GM18868 (cell line): Measurements from ENCODE around the gene NELFE.
"Not testable (repeated sequence)": the region's sequence is repeated elsewhere in the genome, so short reads cannot be mapped to it uniquely, and the experiment has no call there.

ENCODE experiments used
- ATAC-seq: cut with Tn5 transposase; IDR thresholded peaks from one replicate; pipeline ENCODE4 v1.9.1; 2021; ENCODE audit warnings: mild to moderate bottlenecking, moderate library complexity; ENCODE audit not compliant: unreplicated experiment

Gene NELFE

GRCh38 chr6:31976065-31976464, 17.3 kb upstream of the NELFE start:
- not testable (repeated sequence) for ATAC-seq

DNA sequence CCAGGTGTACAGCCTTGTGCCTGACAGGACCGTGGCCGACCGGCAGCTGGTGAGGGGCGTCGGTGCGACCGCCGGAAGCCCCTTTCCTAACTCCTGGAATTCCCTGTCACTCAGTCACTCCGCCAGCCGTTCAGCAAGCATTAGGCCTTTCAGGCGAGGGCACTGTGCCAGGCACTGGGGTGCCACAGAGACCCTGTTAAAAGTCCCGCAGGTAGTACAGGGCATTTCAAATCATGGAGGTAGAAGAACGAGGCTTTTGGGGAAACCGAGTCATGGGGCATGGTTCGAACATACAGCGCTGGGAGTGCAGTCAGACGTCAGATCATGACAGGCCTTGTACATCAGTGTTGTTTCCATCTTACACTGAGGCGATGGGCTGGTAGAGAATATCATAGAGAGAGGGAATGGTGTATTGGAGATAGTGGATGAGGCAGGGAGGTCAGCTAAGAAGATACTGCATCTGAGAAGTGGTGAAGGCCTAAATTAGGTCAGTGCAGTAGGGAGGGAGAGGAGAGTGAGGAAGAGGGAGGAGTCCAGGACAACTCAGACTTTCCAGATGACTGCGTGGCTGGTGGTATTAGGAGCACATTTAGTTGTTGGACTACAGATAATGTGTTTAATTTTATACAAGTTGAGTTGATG, 14.1 kb upstream of the NELFE start:
- no peak for ATAC-seq

DNA sequence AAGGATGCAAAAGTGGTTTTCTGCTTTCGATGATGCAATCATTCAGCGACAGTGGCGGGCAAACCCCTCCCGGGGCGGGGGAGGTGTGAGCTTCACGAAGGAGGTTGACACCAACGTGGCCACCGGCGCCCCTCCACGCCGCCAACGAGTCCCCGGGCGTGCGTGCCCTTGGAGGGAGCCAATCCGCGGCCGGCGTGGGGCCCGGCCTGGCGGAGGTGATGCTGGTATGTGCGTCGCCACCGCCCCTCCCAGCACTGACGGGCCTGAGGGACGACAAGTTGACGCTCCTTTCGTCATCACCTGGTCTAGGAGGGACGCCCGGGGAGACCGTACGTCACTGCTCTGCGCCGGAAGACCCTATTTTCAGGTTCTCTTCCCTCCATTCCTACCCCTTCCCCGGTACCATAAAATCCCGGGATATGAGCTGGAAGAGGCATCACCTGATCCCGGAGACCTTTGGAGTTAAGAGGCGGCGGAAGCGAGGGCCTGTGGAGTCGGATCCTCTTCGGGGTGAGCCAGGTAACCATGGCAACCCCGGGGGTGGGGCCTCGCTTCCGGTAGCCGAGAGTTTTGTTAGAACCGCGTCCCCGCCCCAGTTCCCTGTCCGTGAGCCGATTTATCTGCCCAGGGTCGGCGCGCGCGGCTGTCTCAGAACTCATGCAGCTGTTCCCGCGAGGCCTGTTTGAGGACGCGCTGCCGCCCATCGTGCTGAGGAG, 13.4 kb upstream of the NELFE start, which contains the start of gene DXO:
TSS of gene DXO (minus strand) at position 146 of the 716 bp plus-strand sequence. CDS start 463 bp downstream, outside the sequence.
- peak; percentile 87 for ATAC-seq

DNA sequence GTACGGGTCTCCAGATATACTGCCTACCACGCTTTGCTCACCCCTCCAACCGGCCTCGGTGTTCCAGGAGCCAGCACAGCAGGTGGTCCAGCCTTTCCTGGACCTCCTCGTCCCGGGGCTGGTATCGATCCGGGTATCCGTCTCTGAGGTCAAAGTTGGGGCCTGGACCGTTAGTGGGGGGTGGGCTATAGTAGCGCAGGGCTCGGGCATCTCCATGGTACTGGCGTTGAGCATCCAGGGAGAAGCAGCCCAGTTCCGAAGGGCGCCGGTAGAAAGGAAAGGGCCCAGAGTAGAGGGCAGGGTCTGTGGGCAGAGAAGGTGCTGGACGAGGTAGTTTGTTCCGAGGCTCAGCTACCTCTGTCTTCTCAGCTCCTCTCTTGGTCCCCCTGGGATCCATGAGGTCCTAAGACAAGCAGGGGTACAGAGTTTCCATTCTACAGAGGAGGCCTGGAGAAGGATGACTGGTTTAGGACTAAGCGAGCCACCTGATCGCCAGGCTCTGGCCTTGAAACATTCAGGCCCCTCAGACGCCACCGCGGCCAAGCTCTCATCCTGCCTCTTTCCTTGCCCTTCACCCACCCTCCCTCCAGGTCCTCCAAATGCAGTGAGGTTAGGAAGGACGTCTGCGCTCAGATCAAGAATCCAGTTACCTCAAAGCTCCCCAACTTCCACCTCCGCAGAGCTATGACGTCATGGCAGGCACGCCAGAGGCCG, 12.7 kb upstream of the NELFE start:
- ATAC-seq = no peak

DNA sequence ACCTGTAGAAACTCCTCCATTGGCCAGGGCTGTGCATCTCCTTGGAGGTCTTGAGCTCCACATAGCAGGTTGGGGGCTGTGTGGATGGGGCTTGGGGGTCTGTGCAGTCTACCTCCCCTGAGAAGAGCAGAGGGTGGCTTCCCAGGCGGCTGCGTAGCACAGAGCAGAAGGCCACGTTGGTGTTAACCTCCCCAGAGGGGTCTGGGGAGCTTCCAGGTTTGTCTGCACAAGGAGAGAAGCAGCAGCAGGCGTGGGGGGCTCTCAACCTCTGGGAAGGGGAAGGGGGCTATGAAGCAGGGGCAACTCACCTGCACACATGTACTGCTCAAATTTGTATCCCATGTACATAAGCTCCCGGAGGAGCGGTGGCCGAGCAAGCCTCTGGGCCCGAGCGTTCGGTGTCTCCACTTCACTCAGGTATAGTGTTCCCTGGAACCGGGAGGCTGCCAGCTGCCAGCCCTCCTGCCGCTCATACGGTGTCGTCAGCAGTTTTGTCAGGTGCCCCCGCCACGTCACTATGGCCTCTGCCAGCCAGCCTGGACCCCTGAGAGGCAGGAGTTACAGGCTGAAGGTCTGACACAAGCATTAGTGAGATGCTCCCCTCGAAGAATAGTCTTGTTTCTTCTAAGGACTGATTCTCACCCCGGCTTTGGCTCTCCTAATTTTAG, 12.0 kb upstream of the NELFE start:
- ATAC-seq = no peak

DNA sequence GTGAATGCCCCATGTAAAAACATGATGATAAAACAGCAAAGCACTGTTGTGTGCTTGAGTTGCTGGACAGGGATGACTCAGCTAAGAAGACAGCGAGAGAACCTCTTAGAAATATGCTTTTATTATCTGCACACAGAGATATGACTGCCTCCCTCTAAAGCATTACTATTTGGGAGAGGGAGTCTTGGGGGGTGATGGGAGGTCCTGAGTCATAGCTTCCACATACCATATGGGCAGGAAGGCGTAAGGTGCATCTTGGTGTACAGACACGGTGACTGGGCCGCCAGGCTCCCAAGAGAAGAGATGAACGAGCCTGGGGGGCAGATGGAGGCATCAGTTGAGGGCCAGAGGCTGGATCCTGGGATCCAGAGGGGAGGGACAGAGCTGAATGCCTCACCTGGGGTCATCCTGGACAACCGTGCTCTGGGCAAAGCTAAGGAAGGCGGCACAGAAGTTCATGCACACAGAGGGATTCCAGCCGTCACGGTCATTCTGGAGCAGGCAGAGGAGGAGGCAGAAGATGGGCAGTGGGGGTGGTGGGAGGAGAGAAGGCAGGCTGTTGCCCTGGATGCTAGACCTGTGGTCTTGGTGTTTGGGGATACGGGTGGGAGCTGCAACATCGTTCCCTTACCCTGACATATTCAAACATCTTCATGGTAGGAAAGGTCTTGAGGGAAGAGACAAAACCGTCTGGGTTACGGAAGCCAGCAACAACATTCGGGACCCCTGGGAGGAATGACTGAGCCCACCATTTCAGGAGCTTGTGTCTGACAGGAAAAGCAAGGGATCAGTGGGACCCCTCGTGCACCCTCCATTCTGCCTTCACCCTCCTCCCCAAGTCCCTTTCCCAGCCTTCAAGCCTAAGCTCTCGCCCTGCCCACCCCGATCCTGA, 11.2 kb upstream of the NELFE start:
- no peak for ATAC-seq

DNA sequence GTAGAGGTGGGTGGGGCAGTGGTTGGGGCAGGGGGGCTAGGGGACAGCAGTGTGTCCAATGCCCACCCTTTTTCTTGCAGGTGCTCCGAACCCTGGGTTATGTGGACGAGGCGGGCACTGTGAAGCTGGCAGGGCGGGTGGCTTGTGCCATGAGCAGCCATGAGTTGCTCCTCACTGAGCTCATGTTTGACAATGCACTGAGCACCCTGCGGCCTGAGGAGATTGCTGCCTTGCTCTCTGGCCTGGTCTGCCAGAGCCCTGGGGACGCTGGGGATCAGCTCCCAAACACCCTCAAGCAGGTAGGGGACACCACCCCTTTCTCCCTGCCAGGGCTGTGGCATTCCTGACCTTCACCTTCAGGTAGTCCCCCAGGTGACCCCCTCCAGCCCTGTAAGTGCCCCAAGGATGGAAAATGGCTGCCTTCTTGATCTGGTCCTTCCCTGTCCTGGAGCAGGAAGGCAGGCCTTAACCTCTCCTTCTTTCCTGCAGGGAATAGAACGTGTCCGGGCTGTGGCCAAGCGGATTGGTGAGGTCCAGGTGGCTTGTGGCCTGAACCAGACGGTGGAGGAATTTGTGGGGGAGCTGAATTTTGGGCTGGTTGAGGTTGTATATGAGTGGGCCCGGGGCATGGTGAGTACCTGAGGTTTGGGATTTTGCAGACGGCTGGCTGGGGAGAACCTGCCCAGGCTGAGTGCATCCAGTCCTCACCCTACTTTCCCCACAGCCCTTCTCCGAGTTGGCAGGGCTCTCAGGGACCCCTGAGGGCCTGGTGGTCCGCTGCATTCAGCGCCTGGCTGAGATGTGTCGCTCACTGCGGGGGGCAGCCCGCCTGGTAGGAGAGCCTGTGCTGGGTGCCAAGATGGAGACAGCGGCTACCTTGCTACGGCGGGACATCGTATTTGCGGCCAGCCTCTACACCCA, 10.3 kb upstream of the NELFE start:
- no peak for ATAC-seq

GRCh38 chr6:31968326-31968725, 9.6 kb upstream of the NELFE start:
- ATAC-seq = no peak

GRCh38 chr6:31967926-31968320, 9.2 kb upstream of the NELFE start:
- no peak for ATAC-seq

DNA sequence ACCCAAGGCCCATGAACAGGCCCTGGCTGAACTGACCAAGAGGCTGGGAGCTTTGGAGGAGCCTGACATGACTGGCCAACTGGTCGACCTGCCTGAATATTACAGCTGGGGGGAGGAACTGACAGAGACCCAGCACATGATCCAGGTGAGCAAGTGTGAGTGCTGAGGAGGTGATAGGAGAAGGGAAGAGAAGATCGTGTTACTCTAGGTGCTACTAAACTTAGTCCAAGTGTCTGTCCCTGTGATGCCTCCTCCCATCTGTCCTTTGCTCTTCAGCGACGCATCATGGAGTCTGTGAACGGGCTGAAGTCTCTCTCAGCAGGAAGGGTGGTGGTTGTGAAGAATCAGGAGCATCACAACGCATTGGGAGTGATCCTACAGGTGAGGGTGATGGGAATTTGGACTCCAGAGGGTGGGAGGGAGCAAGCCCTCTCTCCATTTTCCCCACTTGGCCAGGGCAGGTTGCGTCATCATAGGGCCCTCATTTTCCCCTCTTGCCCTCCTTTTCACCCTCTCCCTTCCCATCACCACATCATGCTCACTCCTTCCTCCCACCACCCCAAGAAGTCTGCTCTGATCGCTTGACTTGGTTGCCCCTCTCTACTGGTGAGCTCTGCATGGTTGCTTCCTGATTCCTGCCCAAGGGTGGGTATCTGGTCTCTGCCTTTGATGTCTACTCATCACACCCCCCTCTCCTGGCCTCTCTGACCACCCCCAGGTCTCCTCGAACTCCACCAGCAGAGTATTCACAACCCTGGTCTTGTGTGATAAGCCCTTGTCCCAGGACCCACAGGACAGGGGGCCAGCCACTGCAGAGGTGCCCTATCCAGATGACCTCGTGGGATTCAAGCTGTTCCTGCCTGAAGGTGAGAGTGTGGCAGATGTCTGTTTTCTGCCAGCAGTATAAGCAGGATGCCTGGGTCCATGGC, 8.5 kb upstream of the NELFE start:
- ATAC-seq = no peak

GRCh38 chr6:31966506-31966905, 7.7 kb upstream of the NELFE start:
- ATAC-seq = no peak

DNA sequence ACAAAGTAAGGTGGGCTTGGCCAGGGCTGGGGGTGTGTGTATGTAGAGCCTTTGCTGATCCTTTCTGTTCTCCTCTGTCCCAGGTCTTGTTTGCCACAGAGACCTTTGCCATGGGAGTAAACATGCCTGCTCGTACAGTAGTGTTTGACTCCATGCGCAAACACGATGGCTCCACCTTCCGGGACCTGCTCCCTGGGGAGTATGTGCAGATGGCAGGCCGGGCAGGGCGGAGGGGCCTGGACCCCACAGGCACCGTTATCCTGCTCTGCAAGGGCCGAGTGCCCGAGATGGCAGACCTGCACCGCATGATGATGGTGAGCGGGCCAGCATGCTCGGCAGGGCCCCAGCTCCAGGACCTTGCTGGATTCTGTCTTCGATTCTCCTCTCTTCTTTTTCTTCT, 6.9 kb upstream of the NELFE start:
- no peak for ATAC-seq

DNA sequence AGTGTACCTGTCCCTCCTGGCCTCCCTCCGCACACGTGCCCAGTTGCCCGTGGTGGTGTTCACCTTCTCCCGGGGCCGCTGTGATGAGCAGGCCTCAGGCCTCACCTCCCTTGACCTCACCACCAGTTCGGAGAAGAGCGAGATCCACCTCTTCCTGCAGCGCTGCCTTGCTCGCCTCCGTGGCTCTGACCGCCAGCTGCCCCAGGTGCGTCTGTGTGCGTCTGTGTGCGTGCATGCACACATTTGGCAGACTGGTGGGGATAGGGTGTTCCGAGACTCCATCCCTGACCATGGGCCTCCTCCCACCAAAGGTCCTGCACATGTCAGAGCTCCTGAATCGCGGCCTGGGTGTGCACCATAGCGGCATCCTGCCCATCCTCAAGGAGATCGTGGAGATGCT, 5.2 kb upstream of the NELFE start:
- ATAC-seq = no peak

DNA sequence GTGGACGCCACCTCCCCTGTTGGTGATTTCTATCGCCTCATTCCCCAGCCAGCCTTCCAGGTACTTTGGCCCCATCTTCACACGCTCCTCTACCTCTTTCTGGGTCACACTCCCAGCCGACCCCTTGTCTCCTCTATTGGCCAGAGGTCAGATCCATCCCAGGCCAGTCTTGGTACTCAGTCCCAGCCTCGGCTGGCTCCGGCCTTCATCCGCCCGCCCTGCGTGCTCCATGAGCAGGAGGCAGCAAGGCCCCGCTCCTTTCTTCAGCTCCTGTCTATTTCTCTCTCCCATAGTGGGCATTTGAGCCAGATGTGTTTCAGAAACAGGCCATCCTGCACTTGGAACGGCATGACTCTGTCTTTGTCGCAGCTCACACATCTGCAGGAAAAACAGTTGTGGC, 2.8 kb upstream of the NELFE start:
- ATAC-seq = no peak

DNA sequence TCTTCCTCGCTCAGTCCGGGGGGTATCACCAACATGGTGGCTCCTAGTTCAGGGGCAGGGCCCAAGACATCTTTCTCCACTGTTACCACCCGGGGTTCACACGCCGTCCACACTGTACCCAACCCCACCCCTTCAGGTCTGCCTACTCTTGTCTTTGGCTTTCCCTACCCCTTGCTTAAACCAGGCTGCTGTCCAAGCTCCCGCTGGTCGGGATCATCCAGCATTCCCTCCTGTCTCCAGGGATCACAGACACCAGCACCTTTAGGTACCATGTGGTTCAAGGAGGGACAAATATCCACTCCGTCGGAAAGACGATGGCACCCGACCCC, 395 bp downstream of the NELFE start:
- no peak for ATAC-seq

DNA sequence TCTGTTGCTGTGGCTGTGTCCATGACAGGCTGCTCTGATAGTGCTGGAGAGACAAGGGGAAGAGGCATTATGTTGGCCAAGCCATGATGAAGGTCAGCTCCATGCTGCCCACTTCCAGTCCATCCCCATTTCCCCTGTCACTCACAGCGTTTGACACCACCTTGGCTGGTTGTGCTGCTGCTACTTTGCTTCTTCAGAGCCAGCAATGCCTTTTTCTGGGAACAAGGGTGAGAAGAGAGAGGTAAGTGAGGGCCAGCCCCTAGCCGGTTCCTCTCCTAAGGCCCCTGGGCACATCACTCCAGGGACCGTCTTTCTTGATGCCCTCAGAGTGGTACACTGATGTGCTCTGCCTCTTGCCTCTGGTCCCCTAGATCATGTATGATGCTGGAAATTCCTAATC, 2.0 kb downstream of the NELFE start:
- ATAC-seq = no peak

GRCh38 chr6:31954511-31954910, 4.3 kb downstream of the NELFE start:
- no peak for ATAC-seq

- no peak for ATAC-seq
Measured at GRCh38 chr6:31952890-31953289, 5.9 kb downstream of the NELFE start.
